Measurements from ENCODE around the gene ARMC9.
"Not testable (repeated sequence)": the region's sequence is repeated elsewhere in the genome, so short reads cannot be mapped to it uniquely, and the experiment has no call there.

GRCh38 chr2:231408304-231408703, 209.9 kb downstream of the ARMC9 start:
- not testable (repeated sequence) for TF ChIP-seq CTCF (IDR thresholded peaks at IDR 0.05); POLR2A (IDR thresholded peaks at IDR 0.05); EP300 (IDR thresholded peaks at IDR 0.05; ENCODE audit: low read depth); POLR2AphosphoS5 (IDR thresholded peaks at IDR 0.05)
